ENCODE results near the gene ERCC1. TPM values are rescaled to one million over a fixed set of nuclear protein-coding genes. Genes with fewer than 3 reads are reported as not detected.

ERCC1 gene
- total RNA-seq, 1 experiment from 2014 or later = 43.7 TPM

- TF ChIP-seq ZSCAN18 (CRISPR knock-in tag; IDR thresholded peaks at IDR 0.05) (no peak), FOXK1 (CRISPR knock-in tag; IDR thresholded peaks at IDR 0.05) (no peak), ETV6 (CRISPR knock-in tag; IDR thresholded peaks at IDR 0.05) (no peak), FOXJ3 (CRISPR knock-in tag; IDR thresholded peaks at IDR 0.05; ENCODE audit: borderline replicate concordance) (no peak), TCF7 (CRISPR knock-in tag; IDR thresholded peaks at IDR 0.05; ENCODE audit: low read depth) (no peak), ZNF512 (CRISPR knock-in tag; IDR thresholded peaks at IDR 0.05; ENCODE audit: borderline replicate concordance) (no peak), SP1 (CRISPR knock-in tag; conservative IDR thresholded peaks at IDR 0.05) (no peak), NR2C2 (CRISPR knock-in tag; IDR thresholded peaks at IDR 0.05) (no peak), ZNF416 (CRISPR knock-in tag; IDR thresholded peaks at IDR 0.05) (no peak), ARID4B (CRISPR knock-in tag; IDR thresholded peaks at IDR 0.05; ENCODE audit: borderline replicate concordance) (no peak), ZBTB43 (CRISPR knock-in tag; IDR thresholded peaks at IDR 0.05) (no peak), JUN (CRISPR knock-in tag; IDR thresholded peaks at IDR 0.05) (no peak), ZNF396 (CRISPR knock-in tag; IDR thresholded peaks at IDR 0.05; ENCODE audit: borderline replicate concordance) (no peak), NFATC4 (CRISPR knock-in tag; IDR thresholded peaks at IDR 0.05) (no peak), OVOL2 (CRISPR knock-in tag; IDR thresholded peaks at IDR 0.05; ENCODE audit: borderline replicate concordance) (no peak), CDX4 (CRISPR knock-in tag; IDR thresholded peaks at IDR 0.05; ENCODE audit: borderline replicate concordance) (no peak)
- no peak overlapping the region for H3K4me3 Mint-ChIP-seq
- POLR2A ChIA-PET = no interaction called here
- ATAC-seq (no peak), DNase-seq (ENCODE audit: low spot score) (no peak)
- H3K9me3 Mint-ChIP-seq = no peaks in the 10 kb centered on the region
- CTCF ChIA-PET = interaction anchor here (1.0 to 3.1 kb wide), 2 partner anchors 16 to 24 kb away, joined by 6 to 17 read pairs; no protein-coding TSS in a partner anchor
- no peak overlapping the region for H3K27ac Mint-ChIP-seq
- H3K36me3 Mint-ChIP-seq = no peaks in the 10 kb centered on the region
- H3K27me3 Mint-ChIP-seq (ENCODE audit: low read depth) = peaks cover 49% of the 10 kb centered on the region
- peaks cover 11% of the 10 kb centered on the region for H3K4me1 Mint-ChIP-seq
Observed at GRCh38 chr19:45463241-45463640, 39.5 kb upstream of the ERCC1 start.

- peaks cover 5% of the 10 kb centered on the region for H3K4me1 Mint-ChIP-seq
- POLR2A ChIA-PET = interaction anchor here (0.6 kb wide), 2 partner anchors 9 to 885 kb away, joined by 3 to 4 read pairs; no protein-coding TSS in a partner anchor
Observed at GRCh38 chr19:45462174-45462573, 38.5 kb upstream of the ERCC1 start.

More at GRCh38 chr19:45462174-45462573, 38.5 kb upstream of the ERCC1 start:
- DNase-seq (ENCODE audit: low spot score) = no peak
- Mint-ChIP-seq H3K27ac (no peak overlapping the region), H3K36me3 (no peaks in the 10 kb centered on the region), H3K9me3 (no peaks in the 10 kb centered on the region), H3K4me3 (no peak overlapping the region), H3K27me3 (ENCODE audit: low read depth) (peaks cover 42% of the 10 kb centered on the region)
- CTCF ChIA-PET = interaction anchor here (1.0 to 3.1 kb wide), 3 partner anchors 17 to 23 kb away, joined by 3 to 17 read pairs (median 6); no protein-coding TSS in a partner anchor
- TF ChIP-seq PRRX2 (CRISPR knock-in tag; IDR thresholded peaks at IDR 0.05) (no peak), ZNF416 (CRISPR knock-in tag; IDR thresholded peaks at IDR 0.05) (no peak), HMGXB4 (CRISPR knock-in tag; IDR thresholded peaks at IDR 0.05) (no peak)
- ATAC-seq = no peak

All from WTC11 (cell line).